Neural progenitor cell (in vitro differentiated cells): ENCODE results near the gene MPEG1. TPM values are rescaled to one million over a fixed set of nuclear protein-coding genes. Genes with fewer than 3 reads are reported as not detected.
A peak's percentile ranks its signal among the peaks of the same experiment; 100 is the strongest.

Source experiments
- DNase-seq: peaks from one replicate; pipeline ENCODE4 v3.0.0-alpha.2; 2016; ENCODE audit warnings: low spot score
- H2AFZ ChIP-seq: fragments of 200-600 bp; sonication (generic); replicated peaks from 2 replicates; pipeline ENCODE4 v1.6.1; 2016; ENCODE audit warnings: antibody characterized with exemption
- H3F3A ChIP-seq: fragments of 200-600 bp; sonication (generic); 2 replicates; pipeline ENCODE4 v1.6.1; 2016; ENCODE audit warnings: antibody characterized with exemption, low read depth
- H3K27ac ChIP-seq: fragments of 200-600 bp; sonication (generic); 2 replicates; pipeline ENCODE4 v1.5.1; 2016; ENCODE audit warnings: mild to moderate bottlenecking
- H3K27me3 ChIP-seq: fragments of 200-600 bp; sonication (generic); 2 replicates; pipeline ENCODE4 v1.6.1; 2016; ENCODE audit warnings: mild to moderate bottlenecking, moderate library complexity
- H3K36me3 ChIP-seq: fragments of 200-600 bp; sonication (generic); 2 replicates; pipeline ENCODE4 v1.5.1; 2016
- H3K4me1 ChIP-seq: fragments of 200-600 bp; sonication (generic); 2 replicates; pipeline ENCODE4 v1.6.1; 2016; ENCODE audit warnings: mixed run types
- H3K4me2 ChIP-seq: fragments of 200-600 bp; sonication (generic); 2 replicates; pipeline ENCODE4 v1.6.1; 2016
- H3K4me3 ChIP-seq: fragments of 200-600 bp; sonication (generic); 2 replicates; pipeline ENCODE4 v1.5.1; 2016
- H3K79me2 ChIP-seq: fragments of 200-600 bp; sonication (generic); 2 replicates; pipeline ENCODE4 v1.6.1; 2016; ENCODE audit warnings: low read depth
- H3K9ac ChIP-seq: fragments of 200-600 bp; sonication (generic); 2 replicates; pipeline ENCODE4 v1.6.1; 2016
- H3K9me3 ChIP-seq: fragments of 200-600 bp; sonication (generic); 2 replicates; pipeline ENCODE4 v1.5.1; 2016; ENCODE audit warnings: low read depth
- H4K20me1 ChIP-seq: fragments of 200-600 bp; sonication (generic); 2 replicates; pipeline ENCODE4 v1.6.1; 2016; ENCODE audit warnings: low read depth
- H3K27ac Mint-ChIP-seq: 3 replicates; pipeline ENCODE4 v1.8.0; 2021; ENCODE audit warnings: mixed read lengths
- H3K27me3 Mint-ChIP-seq: 2 replicates; pipeline ENCODE4 v1.8.0; 2022; ENCODE audit warnings: low read depth, mild to moderate bottlenecking, inconsistent platforms, moderate library complexity, mixed read lengths; ENCODE audit not compliant: insufficient read depth
- H3K36me3 Mint-ChIP-seq: 3 replicates; pipeline ENCODE4 v1.8.0; 2021; ENCODE audit warnings: mixed read lengths
- H3K4me1 Mint-ChIP-seq: 3 replicates; pipeline ENCODE4 v1.8.0; 2021; ENCODE audit warnings: mixed read lengths
- H3K4me3 Mint-ChIP-seq: 3 replicates; pipeline ENCODE4 v1.8.0; 2021; ENCODE audit warnings: mild to moderate bottlenecking, moderate library complexity, mixed read lengths
- H3K9me3 Mint-ChIP-seq: 3 replicates; pipeline ENCODE4 v1.8.0; 2020; ENCODE audit warnings: mixed read lengths
- CTCF ChIP-seq: fragments of 200-600 bp; sonication (generic); IDR thresholded peaks from 2 replicates; pipeline ENCODE4 v1.5.1; 2017; ENCODE audit warnings: antibody characterized with exemption, mild to moderate bottlenecking
- EZH2 ChIP-seq: fragments of 200-600 bp; sonication (generic); IDR thresholded peaks from 2 replicates; pipeline ENCODE4 v1.6.1; 2017; ENCODE audit warnings: antibody characterized with exemption, mild to moderate bottlenecking, moderate library complexity
- EZH2phosphoT487 ChIP-seq: fragments of 200-600 bp; sonication (generic); IDR thresholded peaks from 2 replicates; pipeline ENCODE4 v1.6.1; 2017; ENCODE audit warnings: antibody characterized with exemption
- total RNA-seq: library from RNA; depleted of rRNA; stranded (reverse); fragments of >200 nt; gene quantifications from 2 replicates; pipeline ENCODE4 v1.2.3, GENCODE V29; 2015; ENCODE audit warnings: low replicate concordance

The MPEG1 gene
- total RNA-seq, 1 donor from 2014 or later, result not detected

- Histone ChIP-seq H3K4me3 (no peak overlapping the region), H3K4me1 (no peaks in the 10 kb centered on the region), H3K27ac (no peak overlapping the region), H3K4me2 (no peak overlapping the region), H4K20me1 (no peaks in the 10 kb centered on the region), H3K36me3 (no peaks in the 10 kb centered on the region), H3K27me3 (no peaks in the 10 kb centered on the region), H3K9ac (no peak overlapping the region), H3F3A (no peaks in the 10 kb centered on the region), H3K9me3 (no peaks in the 10 kb centered on the region), H3K79me2 (no peaks in the 10 kb centered on the region), H2AFZ (no peak overlapping the region)
- TF ChIP-seq EZH2, result no peak
- no peak for TF ChIP-seq EZH2phosphoT487
- TF ChIP-seq CTCF, result no peak
- Mint-ChIP-seq H3K4me3 (no peak overlapping the region), H3K4me1 (no peaks in the 10 kb centered on the region), H3K9me3 (peaks cover 2% of the 10 kb centered on the region), H3K27ac (no peak overlapping the region), H3K36me3 (no peaks in the 10 kb centered on the region), H3K27me3 (peaks cover 2% of the 10 kb centered on the region)
- DNase-seq, result no peak
Observed at GRCh38 chr11:59221441-59221840, 8.7 kb upstream of the MPEG1 start.

GRCh38 chr11:59219836-59220235 is 7.1 kb upstream of the MPEG1 start:
- Histone ChIP-seq H3K9me3 (no peaks in the 10 kb centered on the region), H3F3A (no peaks in the 10 kb centered on the region), H3K9ac (no peak overlapping the region), H2AFZ (no peak overlapping the region), H3K4me2 (no peak overlapping the region), H3K36me3 (no peaks in the 10 kb centered on the region), H3K4me1 (no peaks in the 10 kb centered on the region), H3K27me3 (no peaks in the 10 kb centered on the region), H3K4me3 (no peak overlapping the region), H4K20me1 (no peaks in the 10 kb centered on the region), H3K79me2 (no peaks in the 10 kb centered on the region), H3K27ac (no peak overlapping the region)
- Mint-ChIP-seq H3K36me3 (no peaks in the 10 kb centered on the region), H3K4me3 (no peak overlapping the region), H3K4me1 (no peaks in the 10 kb centered on the region), H3K27ac (no peak overlapping the region), H3K9me3 (peaks cover 2% of the 10 kb centered on the region), H3K27me3 (peaks cover 2% of the 10 kb centered on the region)
- TF ChIP-seq EZH2phosphoT487 (no peak), EZH2 (no peak)
- DNase-seq, result no peak

GRCh38 chr11:59218893-59219292 is 6.2 kb upstream of the MPEG1 start:
- Histone ChIP-seq H4K20me1 (no peaks in the 10 kb centered on the region), H3K79me2 (no peaks in the 10 kb centered on the region), H2AFZ (no peak overlapping the region), H3K27me3 (no peaks in the 10 kb centered on the region), H3K27ac (no peak overlapping the region), H3K36me3 (no peaks in the 10 kb centered on the region), H3F3A (no peaks in the 10 kb centered on the region), H3K9ac (no peak overlapping the region), H3K4me1 (no peaks in the 10 kb centered on the region), H3K4me3 (no peak overlapping the region), H3K4me2 (peak overlapping the region; percentile 8), H3K9me3 (no peaks in the 10 kb centered on the region)
- H3K4me1 Mint-ChIP-seq, result no peaks in the 10 kb centered on the region
- no peak overlapping the region for H3K27ac Mint-ChIP-seq
- peaks cover 2% of the 10 kb centered on the region for H3K27me3 Mint-ChIP-seq
- H3K4me3 Mint-ChIP-seq, result no peak overlapping the region
- peak; percentile 8 for DNase-seq
- no peaks in the 10 kb centered on the region for H3K36me3 Mint-ChIP-seq
- H3K9me3 Mint-ChIP-seq, result peaks cover 2% of the 10 kb centered on the region
- no peak for TF ChIP-seq EZH2phosphoT487
- TF ChIP-seq EZH2, result no peak
- TF ChIP-seq CTCF, result no peak

GRCh38 chr11:59218319-59218718 is 5.6 kb upstream of the MPEG1 start:
- Mint-ChIP-seq H3K27ac (no peak overlapping the region), H3K27me3 (peaks cover 2% of the 10 kb centered on the region), H3K36me3 (no peaks in the 10 kb centered on the region), H3K4me3 (no peak overlapping the region), H3K4me1 (no peaks in the 10 kb centered on the region), H3K9me3 (peaks cover 2% of the 10 kb centered on the region)
- Histone ChIP-seq H3K79me2 (no peaks in the 10 kb centered on the region), H3K36me3 (no peaks in the 10 kb centered on the region), H3F3A (no peaks in the 10 kb centered on the region), H3K27me3 (no peaks in the 10 kb centered on the region), H4K20me1 (no peaks in the 10 kb centered on the region), H3K4me3 (no peak overlapping the region), H3K9ac (no peak overlapping the region), H3K27ac (no peak overlapping the region), H3K4me2 (no peak overlapping the region), H3K9me3 (no peaks in the 10 kb centered on the region), H3K4me1 (no peaks in the 10 kb centered on the region), H2AFZ (no peak overlapping the region)
- DNase-seq, result no peak
- TF ChIP-seq CTCF, result no peak
- TF ChIP-seq EZH2phosphoT487, result no peak
- TF ChIP-seq EZH2, result no peak
